HUDEP-2 (cell line): Measurements from ENCODE around the gene LARGE1.

Experiments
- DNase-seq, 76 experiments: peaks; one replicate each; lab custom pipeline; 2025; ENCODE audit not compliant: unreplicated experiment in 76 of 76; lab: John Stamatoyannopoulos, UW

Gene LARGE1

GRCh38 chr22:33829546-33830280, 90.6 kb downstream of the LARGE1 start:
- no peak for DNase-seq

- DNase-seq: no peak
Observed at GRCh38 chr22:33828302-33828701, 92.0 kb downstream of the LARGE1 start.

- no peak for DNase-seq
Observed at GRCh38 chr22:33825761-33826160, 94.5 kb downstream of the LARGE1 start.

GRCh38 chr22:33823552-33823951, 96.7 kb downstream of the LARGE1 start:
- DNase-seq: no peak

GRCh38 chr22:33821290-33821689, 99.0 kb downstream of the LARGE1 start:
- no peak for DNase-seq

- no peak for DNase-seq
Observed at GRCh38 chr22:33819743-33820142, 100.5 kb downstream of the LARGE1 start.

- no peak for DNase-seq
Observed at GRCh38 chr22:33817512-33818127, 102.7 kb downstream of the LARGE1 start.

GRCh38 chr22:33812360-33812977, 107.8 kb downstream of the LARGE1 start:
- no peak for DNase-seq

GRCh38 chr22:33811686-33812085, 108.6 kb downstream of the LARGE1 start:
- DNase-seq: no peak

GRCh38 chr22:33811208-33811607, 109.1 kb downstream of the LARGE1 start:
- DNase-seq: no peak

GRCh38 chr22:33807470-33807869, 112.8 kb downstream of the LARGE1 start:
- no peak for DNase-seq

- no peak for DNase-seq
Observed at GRCh38 chr22:33806191-33806590, 114.1 kb downstream of the LARGE1 start.

- DNase-seq: no peak
Observed at GRCh38 chr22:33803371-33804282, 116.6 kb downstream of the LARGE1 start.

- DNase-seq: no peak
Observed at GRCh38 chr22:33798401-33798800, 121.9 kb downstream of the LARGE1 start.

GRCh38 chr22:33796494-33796893, 123.8 kb downstream of the LARGE1 start:
- DNase-seq: no peak

GRCh38 chr22:33793475-33793874, 126.8 kb downstream of the LARGE1 start:
- no peak for DNase-seq

GRCh38 chr22:33792832-33793231, 127.4 kb downstream of the LARGE1 start:
- no peak for DNase-seq

GRCh38 chr22:33789690-33790253, 130.5 kb downstream of the LARGE1 start:
- DNase-seq: no peak

GRCh38 chr22:33788927-33789326, 131.3 kb downstream of the LARGE1 start:
- no peak for DNase-seq

- no peak for DNase-seq
Observed at GRCh38 chr22:33787645-33788456, 132.4 kb downstream of the LARGE1 start.
